ENCODE measurements around the gene CEP104.
"Not testable (repeated sequence)": the region's sequence is repeated elsewhere in the genome, so short reads cannot be mapped to it uniquely, and the experiment has no call there.

DNA sequence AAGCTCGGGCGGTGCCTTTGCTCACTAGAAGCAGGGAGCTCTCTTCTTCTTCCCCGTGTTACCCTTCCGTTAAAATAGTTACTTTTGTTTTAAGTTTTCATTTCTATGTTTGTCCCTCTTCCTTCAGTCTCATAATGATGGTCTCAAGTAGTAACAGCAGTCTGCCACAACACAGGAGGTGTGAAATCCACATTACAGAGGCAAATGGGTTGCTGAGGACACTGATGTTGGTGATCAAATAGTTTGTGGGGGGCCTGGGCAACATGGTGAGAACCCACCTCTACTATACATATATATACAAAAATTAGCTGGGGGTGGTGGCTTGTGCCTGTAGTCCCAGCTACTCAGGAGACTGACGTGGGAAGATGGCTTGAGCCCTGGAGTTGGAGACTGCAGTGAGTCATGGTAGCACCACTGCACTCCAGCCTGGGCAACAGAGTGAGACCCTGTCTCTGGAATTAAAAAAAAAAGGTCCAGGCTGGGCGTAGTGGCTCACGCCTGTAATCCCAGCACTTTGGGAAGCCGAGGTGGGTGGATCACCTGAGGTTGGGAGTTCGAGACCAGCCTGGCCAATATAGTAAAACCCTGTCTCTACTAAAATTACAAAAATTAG, 46.8 kb downstream of the CEP104 start:
- not testable (repeated sequence) for TF ChIP-seq EZH2 (IDR thresholded peaks at IDR 0.05; ENCODE audit: insufficient read depth, poor library complexity, severe bottlenecking); EZH2phosphoT487 (IDR thresholded peaks at IDR 0.05; ENCODE audit: insufficient read depth, low read depth)
